GM19328 (cell line): ENCODE results near the gene DYRK1A.

Experiments
- ATAC-seq: cut with Tn5 transposase; IDR thresholded peaks from one replicate; pipeline ENCODE4 v1.9.1; 2021; ENCODE audit warnings: mild to moderate bottlenecking, moderate library complexity; ENCODE audit not compliant: unreplicated experiment

DYRK1A gene

DNA sequence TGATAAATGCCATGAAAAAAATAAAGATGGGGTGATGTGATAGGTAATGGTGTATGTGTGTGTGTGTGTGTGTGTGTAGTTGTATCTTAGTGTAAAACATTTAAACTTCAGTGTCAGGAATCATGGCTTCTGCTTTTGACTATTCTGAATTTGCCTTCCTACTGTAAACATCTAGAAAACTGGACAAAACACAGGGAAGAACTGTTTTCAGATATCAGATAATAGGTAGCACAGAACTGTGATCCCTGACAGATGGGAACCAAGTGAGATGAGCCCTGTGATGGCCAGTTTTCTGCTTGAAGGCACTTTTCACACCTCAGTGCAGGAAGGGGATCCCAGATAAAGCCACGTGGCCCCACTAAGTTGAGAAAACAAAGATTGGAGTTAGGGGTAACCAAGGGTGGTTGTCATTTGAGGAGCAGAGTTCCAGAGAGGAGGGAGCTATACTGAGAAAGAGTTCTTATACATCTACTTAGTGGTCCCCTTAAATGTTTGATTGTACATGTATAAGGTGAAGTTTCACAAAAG lies 17.3 kb downstream of the DYRK1A start:
- no peak for ATAC-seq

DNA sequence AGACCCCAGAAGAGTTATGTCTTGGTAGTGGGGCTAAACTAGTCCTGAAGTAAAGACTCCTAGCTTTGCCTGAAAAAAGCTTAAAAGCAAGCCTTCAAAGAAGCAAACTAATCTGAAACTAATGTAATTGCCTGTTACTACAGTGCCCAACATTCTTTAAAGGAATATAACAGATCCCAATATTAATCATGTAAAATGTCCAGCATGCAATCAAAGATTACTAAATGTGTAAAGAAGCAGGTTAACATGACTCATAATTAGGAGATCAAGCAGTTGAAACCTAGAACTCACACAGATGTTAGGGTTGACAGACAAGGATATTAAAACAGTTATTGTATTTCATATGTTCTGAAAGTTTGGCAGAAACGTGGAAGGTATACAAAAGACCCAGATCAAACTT lies 17.8 kb downstream of the DYRK1A start:
- ATAC-seq = no peak

GRCh38 chr21:37385179-37385765 lies 18.7 kb downstream of the DYRK1A start:
- no peak for ATAC-seq

DNA sequence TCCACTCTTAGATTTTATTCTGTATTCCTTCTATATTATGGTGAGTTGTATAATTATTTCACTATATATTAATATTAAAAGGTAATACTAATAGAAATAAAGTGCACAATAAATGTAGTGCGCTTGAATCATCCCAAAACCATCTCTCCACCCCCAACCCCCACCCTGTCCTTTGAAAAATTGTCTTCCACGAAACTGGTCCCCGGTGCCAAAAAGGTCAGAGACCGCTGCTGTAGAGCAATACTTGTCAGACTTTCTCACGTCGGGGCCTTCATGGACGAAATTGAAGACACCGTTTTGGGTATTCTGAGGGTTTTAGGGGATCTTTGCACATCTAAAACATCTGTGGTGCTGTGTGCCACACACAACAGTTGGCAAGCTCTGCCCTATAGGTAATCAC lies 19.6 kb downstream of the DYRK1A start:
- ATAC-seq = no peak

DNA sequence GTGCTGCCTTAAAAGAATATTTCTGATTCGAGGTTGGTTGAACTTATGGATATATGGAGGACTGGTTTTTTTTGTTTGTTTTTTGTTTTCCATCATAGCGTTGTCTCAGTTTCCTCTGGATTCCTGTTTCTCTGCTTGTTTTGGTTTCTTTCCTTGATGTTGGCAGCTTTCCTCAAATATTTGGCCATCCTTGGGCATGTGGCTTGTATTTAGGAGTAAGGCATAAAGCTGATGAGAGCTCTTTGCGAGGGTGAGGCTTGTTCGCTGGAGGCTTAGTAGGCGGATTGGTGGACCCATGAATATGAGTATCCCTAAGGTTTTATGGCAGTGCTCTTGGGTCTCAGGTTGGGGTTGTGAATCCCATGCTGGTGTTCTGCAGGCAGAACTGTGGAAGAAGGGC lies 22.9 kb downstream of the DYRK1A start:
- no peak for ATAC-seq

DNA sequence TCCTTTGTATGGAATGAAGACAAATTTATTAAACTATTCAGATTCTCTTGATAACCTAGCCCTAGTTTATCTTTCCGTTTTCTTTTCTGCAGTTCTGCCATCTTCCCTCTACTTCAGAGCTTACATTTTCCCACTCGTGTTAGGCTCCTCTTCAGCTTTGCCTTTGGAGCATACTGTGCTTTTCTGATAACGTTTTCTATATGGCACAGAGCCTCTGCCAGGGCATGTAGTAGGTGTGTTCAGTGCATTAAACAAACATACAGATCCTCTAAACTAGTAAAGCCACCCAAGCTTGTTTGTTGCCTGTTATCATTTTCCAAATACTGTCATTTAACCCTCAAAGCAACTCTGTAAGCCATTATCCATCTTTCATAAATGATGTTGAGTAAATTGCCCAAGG lies 25.1 kb downstream of the DYRK1A start:
- ATAC-seq = no peak

DNA sequence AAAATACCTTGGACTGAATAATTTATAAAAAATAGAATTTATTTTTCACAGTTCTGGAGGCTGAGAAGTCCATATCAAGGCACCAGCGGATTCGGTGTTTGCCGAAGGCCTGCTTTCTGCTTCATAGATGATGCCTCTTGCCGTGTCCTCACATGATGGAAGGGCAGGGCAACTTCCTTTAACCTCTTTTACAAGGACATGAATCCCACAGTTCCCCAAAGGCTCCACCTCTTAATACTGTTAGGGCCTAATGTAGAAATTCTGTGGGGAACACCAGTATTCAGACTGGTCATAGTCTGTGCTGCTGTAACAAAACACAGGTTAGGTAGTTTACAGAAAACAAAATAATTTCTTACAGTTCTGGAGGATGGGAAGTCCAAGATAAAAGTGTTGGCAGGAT lies 25.9 kb downstream of the DYRK1A start:
- no peak for ATAC-seq

GRCh38 chr21:37393030-37393429 lies 26.5 kb downstream of the DYRK1A start:
- ATAC-seq = no peak

DNA sequence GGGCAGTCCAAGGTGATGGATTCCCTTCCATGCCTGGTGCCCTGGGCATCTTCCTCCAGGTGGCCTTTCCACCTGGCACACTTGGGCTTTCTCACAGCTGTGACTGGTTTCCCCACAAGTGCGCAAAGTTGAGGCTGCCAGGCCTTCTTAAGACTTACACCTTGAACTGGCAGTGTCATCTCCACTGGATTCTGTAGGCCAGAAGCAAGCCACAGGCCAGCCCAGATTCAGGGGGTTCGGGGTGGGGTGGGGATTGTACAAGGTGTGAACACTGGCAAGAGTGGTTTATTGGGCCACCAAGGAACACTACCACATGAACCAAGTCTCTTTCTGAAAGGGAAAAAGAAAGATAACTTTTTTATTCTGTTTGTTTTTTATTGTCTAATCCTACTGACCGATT lies 27.2 kb downstream of the DYRK1A start:
- ATAC-seq = no peak

DNA sequence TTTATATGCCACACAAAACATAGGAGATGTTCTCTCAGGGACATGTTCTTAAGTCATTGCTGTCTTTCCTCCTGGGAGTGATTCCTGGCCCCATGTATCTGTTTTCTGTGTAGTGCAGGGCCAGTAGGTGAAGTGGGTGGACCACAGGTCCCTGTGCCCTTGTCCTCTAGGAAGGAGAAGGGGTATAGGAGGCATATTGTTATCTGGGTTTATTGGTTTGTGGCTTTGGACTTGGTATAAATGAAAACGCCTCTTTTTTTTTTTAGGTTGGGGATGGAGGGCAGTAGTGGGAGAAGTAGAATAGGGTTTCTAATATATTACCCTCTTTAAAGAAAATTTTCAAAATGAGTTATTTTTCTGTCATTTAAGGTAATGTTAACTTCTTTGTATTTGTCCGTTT lies 29.4 kb downstream of the DYRK1A start:
- ATAC-seq = no peak

DNA sequence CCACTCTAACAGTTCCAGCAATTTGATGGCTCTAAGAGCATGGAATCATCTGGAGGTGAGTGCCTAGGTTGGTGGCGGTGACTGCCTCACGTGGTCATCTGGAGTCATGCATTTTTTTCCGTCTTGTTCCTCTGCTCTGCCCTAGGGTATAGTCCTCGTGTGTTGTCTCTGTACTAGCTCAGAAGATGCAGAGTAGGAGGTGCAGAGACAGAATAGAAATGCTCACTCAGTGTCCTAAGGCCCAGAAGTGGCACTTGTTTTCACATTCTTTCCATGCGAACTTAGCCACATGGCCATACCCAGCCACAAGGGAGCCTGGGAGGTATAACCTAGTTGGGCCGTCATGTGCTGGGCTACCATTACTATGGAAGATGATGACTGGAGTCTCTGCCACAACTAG lies 30.3 kb downstream of the DYRK1A start:
- ATAC-seq = no peak

GRCh38 chr21:37398697-37399096 lies 32.1 kb downstream of the DYRK1A start:
- no peak for ATAC-seq

DNA sequence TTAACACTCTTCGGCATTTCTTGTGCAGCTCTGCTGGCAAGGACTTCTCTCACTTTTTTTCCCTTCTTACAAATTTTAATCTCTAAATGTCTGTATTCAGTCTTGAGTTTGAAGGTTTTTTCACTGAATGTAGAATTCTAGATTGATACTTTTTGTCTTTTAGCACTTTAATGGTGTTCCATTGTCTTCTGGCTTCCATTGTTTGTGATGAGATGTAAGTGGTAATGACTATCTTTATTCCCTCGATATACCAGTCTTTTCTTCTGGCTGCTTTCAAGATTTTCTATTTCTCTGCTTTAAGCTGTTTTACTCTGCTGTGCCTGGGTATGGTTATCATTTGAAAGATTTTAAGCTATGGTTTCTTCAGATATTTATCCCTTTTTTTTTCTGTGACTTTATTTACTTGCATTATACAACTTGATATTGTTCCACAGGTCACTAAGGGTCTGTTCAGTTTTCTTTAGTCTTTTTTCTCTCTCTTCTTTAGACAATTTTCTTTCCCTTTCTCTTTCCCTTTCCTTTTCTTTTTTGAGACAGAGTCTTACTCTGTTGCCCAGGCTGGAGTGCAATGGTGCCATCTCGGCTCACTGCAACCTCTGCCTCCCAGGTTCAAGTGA lies 35.8 kb downstream of the DYRK1A start:
- no peak for ATAC-seq

DNA sequence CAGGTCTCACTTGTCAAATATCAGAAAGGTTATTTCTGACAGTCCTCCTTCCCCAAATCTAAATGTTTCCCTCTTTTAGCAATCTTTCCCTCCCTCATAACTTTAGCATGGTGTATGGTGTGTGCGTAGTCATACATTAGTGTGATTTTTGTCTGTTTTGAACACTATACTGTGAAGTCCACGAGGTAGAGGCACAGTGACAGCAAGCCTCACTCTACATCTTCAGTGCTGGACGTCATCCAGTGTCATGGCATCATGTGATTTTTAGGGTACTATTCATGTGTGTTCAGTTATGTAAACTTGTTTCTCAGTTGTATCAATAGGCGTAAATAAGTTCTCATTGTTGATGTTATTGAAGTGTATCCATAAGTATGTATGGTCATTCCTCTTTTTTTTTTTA lies 39.1 kb downstream of the DYRK1A start:
- ATAC-seq = no peak

DNA sequence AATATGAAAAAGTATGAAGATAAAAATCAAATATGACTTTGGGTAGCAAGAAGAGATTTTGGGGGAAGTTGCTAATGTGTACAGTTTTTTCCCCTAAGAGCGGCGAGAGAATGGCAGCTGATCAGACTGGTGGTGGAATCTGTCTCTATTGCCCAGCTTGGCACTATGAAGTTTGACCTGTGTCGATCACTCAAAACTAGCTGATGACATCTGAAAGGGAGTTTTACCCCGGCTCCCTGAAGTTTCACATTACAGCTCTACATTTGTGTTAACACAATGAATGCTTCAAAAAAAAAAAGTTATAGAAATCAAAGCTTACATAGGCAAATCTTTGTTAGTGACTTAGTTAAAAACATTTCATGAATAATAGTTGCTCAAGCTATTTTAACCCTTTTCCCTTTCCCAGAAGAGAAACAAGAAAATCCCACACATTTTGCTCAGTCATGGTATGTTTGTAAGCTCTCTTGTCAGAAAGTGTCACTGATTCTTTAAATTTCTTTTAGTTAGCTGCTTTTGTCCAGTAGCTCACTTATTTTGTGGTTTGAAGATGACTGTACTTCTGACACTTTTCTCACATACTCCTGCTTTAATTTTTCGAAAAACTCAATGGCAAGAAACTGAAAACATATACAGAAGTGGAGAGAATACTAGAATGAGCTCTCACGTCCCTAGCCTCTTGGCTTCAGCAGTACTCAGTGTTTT lies 41.3 kb downstream of the DYRK1A start:
- ATAC-seq = no peak

GRCh38 chr21:37408464-37409193 lies 42.1 kb downstream of the DYRK1A start:
- no peak for ATAC-seq

- ATAC-seq = no peak
Measured at GRCh38 chr21:37410639-37411038, 44.1 kb downstream of the DYRK1A start.

- ATAC-seq = no peak
Measured at GRCh38 chr21:37412603-37413360, 46.2 kb downstream of the DYRK1A start.

DNA sequence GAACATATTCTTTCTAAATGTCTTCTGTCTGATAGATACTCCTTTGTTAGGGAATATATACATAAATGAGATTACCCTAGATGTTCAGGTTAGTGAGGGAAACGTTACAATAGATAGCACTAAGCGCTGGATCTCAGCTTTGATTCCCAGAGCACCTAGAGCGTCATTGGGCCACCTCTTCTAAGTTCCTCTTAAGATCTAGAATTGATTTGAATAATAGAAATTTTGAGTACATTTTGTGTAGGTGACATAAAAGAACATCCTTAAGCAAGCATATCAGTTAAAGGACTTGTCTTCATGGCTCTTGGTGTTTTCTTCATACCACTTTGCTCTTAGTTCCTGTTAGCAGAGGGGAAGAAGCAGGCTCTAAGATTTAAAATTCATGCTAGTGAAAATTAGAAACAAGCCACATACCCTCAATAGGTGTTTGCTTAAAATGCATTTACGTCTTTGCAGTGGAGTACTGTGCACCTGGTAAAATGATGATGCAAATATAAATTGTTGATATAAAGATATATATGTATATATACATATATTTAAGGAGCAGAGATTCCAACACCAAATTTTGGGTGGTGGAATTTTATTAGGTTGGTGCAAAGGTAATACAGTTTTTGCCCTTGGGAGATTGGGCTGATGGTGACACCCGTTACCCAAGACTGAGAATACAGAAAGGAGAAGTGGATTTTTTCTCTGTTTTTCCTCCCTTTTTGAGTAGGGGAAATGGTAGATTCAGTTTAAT lies 47.1 kb downstream of the DYRK1A start:
- ATAC-seq = no peak
